ENCODE results near the gene CARD11.

The CARD11 gene

GRCh38 chr7:2979951-2980350 lies 63.7 kb downstream of the CARD11 start:
- no peak for DNase-seq

- DNase-seq: no peak
Measured at GRCh38 chr7:2979201-2979631, 64.5 kb downstream of the CARD11 start.

DNA sequence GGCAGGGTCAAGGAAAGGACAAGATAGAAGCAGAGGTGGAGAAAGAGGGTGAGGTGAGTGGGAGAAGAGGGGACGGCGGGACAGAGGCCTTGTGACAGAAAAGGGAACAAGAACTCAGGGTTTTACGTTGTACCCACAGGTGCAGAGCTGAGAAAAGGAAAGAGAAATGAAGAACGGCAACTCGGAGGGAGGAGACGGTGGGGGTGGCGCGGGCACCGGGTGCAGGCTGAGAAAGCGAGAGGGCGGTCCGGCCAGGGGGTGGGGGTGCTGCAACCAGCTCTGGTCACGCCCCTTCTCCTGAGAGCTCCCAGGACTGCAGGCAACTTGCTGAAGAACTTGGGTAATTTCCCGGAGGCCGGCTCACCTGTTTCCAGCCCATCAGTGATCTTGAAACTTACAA lies 65.3 kb downstream of the CARD11 start:
- no peak for DNase-seq

DNA sequence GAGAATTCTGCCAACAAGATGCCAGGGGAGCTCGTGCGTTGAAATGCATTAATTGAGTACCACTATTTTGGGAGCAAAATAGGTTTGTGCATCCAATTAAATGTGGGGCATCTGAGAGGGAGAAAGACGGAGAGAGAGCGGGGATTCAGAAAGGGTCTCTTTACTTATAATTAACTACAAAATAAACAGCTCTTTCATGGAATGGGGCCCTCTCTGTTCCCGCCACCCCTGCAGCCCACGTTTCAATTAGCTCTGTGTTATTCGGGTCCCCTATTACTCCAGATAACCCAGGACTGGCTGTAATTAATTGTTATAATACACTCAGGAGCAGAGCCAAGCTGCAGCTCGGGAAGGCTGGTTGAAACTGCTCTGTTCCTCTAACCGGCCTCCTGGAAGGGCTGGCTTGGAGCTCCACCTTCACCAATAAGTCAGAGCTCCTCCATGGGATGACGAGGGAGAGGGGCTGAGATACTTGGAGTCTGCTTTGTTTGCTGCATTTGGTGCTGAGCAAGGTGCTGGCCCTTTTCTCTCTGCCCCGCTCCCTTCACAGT lies 67.8 kb downstream of the CARD11 start:
- no peak for DNase-seq

DNA sequence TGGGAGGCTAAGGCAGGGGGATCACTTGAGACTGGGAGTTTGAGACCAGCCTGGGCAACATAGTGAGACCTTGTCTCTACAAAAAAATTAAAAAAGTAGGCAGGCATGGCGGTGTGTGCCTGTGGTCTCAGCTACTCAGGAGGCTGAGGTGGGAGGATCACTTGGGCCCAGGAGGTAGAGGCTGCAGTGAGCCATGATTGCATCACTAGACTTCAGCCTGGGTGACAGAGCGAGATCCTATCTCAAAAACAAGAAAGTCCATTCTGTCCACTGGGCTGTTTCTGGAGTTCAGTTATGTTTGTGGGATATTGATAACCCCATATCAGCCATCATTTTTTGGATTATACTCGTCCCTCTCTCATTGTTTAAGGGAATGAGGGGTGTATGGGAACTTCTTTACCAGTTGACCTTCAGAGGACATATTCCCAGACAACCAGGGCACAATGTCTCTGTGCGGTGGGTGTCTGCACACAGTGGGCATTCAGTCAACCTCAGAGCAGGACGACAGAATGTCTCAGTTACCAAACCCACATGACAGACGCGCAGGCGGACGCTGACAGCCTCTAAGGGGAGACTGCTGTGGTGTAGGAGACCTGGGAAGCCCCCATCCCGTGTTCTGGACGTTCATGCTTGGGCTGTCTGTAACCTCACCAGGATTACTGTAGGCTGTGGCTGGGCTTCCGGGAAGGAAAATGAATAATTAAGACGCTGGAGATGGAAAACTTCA lies 69.4 kb downstream of the CARD11 start:
- no peak for DNase-seq

DNA sequence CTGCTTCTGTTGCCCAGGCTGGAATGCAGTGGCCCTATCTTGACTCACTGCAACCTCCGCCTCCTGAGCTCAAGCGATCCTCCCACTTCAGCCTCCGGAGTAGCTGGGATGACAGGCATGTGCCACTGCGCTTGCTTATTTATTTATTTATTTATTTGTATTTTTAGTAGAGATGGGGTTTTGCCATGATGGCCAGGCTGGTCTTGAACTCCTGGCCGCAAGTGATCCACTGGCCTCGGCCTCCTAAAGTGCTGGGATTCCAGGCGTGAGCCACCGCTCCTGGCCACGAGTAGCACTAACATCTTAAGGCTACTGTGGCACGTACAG lies 70.9 kb downstream of the CARD11 start:
- DNase-seq: no peak

DNA sequence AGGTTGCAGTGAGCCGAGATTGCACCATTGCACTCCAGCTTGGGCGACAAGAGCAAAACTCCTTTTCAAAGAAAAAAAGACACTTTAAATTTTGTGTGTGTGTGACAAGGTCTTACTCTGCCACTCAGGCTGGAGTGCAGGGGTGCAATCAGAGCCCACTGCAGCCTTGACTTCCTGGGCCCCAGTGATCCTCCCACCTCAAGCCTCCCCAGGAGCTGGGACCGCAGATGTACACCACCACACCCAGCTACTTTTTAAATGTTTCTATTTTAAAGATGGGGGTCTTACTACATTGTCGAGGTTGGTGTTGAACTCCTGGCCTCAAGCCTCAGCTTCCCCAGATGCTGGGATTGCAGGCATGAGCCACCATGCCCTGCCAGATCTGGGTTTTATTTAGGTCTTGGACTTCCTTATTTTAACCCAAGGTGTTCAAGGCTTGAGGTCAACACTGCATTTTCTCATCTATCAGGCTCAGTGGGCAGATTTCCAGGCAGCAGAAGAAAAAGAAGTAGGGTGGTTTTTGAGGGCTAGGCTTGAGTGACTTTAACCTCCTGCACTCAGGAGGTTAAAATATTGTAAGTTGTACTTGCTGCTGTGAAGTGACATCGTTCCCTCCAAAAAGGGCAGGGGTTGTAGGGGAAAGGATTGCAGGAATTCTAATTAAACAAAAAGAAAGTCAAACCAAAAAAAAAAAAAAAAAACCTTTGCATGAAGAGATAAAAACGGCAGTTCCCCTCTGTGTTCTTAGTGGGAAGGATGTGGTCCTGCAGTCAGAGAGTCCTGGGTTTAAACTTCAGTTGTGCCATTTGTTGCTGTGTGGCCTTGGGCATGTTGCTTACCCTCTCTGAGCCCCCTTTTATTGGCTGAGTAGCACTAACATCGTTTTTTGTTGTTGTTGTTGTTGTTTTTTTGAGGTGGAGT lies 71.5 kb downstream of the CARD11 start:
- no peak for DNase-seq

GRCh38 chr7:2970861-2971260 lies 72.8 kb downstream of the CARD11 start:
- DNase-seq: no peak

- no peak for DNase-seq
Measured at GRCh38 chr7:2970307-2970664, 73.4 kb downstream of the CARD11 start.

GRCh38 chr7:2969398-2970306 lies 74.0 kb downstream of the CARD11 start:
- DNase-seq: no peak

DNA sequence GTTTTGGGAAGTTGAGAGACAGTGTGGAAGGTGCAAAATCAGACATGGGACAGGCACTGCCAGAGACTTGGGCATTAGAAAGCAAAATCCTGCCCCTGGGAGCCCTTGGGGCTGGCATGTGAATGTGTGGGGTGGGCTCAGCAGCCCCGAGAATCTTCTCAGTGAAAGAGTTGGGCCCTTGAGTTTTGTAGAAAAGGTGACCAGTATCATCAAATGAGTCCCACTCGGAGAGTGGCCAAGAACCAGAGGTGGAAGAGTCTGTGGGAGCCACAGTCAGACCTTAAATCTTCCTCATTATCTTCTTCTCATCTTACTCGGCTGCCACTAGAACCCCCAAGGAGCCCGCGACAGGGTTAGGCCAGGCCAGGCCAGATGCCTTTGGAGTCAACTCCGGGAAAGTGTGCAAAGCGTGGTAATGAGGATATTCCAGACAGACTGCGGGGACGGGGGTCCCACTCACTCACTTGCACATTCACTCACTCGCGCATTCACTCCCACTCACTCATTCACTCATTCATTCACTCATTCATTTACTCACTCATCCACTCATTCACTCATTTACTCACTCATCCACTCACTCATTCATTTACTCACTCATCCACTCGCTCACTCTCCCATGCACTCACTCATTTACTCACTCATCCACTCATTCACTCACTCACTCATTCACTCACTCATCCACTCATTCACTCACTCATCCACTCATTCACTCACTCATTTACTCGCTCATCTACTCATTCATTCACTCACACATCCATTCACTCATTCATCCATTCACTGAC lies 74.9 kb downstream of the CARD11 start:
- DNase-seq: no peak

DNA sequence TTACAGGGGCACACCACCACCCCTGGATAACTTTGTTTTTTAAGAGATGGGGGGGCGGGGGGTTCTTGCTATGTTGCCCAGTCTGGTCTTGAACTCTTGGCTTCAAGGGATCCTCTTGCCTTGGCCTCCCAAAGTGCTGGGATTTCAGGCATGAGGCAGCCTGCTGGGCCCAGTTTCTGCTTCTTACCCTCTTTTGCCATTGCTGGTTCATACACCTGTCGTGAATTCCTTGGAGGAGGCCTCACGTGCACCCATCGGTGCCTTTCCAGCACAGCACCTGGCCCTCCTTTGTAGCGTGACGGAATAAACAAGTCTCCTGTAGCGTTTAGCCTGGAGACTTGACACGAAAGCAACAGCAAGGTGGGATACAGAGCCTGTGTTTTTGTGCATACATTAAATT lies 75.5 kb downstream of the CARD11 start:
- DNase-seq: no peak

DNA sequence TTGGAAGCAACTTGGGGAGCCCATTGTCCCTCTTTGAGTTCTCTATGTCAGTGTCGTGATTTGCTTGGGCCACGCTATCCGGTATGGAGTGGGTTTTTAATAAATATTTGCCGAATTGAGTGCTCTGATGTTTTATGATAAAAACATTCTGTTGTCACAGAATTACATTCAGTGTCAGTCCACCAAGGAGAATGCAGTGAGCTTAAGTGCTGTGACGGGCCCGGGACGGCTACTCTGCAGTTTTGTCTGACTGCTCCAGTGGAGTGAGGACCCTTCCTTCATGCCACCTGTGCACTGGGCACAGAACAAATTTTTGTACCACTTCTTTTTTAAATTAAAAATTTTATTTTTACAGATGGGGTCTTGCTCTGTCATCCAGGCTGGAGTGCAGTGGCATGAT lies 76.0 kb downstream of the CARD11 start:
- no peak for DNase-seq

DNA sequence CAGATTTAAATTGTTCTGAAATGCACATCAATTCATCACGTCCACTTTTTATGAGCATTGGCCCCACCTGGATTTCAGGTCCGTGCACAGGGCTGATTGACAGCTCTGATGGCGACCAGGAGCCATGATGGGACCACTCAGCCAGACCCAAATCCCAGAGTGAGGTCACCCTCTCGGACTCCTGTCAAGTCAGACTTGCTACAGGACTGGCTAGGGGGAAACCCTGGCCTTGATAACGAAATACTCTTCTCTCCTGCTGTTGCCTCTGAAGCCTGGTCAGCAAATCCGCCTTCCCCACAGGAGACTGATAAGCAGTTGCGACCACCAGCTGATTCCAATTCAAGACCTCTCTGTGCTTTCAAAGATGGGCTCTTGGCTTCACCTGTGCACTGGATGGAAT lies 76.4 kb downstream of the CARD11 start:
- DNase-seq: no peak

GRCh38 chr7:2966466-2967078 lies 77.1 kb downstream of the CARD11 start:
- DNase-seq: no peak

DNA sequence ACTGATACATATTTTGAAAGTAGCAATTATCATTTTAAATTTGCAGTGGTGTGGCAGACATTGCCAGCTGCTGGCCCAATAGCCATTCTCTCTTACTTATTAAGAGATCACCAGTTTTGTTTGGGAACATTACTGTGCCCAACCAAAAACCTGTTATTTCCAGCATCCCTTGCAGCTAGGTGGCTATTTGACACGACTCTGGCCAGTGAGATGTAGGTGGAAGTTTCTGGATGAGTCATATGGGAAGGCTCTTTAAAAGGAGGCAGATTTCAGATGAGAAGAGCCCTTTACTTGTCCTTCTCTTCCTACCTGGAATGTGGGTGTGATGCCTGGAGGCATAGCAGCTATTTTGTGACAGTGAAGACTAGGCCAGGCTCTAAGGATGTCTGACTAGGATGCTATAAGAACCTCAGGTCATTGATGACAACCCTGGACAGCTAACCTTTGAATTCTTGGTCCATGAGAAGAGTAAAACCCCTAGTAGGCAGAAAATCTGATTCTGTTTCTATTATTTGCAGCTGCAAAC lies 77.9 kb downstream of the CARD11 start:
- DNase-seq: no peak

DNA sequence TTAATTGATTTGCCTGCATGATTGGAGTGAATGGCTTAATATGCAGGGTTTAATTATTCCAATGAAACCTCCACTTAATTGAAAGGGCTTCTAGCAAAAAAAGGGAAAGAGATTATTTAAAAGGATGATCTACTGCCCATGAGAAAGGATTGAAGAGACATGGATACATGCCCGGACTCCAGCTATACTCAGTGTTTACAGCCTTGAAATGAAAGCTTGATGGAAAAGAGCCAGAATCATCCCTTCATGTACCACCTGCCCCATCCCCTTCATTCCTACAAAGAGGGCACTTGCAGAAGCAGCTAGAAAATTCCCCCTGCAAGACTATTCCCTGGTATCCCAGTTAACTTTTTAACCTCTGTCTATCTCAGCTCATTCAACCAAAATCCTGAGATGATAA lies 78.4 kb downstream of the CARD11 start:
- no peak for DNase-seq

GRCh38 chr7:2964208-2964607 lies 79.5 kb downstream of the CARD11 start:
- no peak for DNase-seq

DNA sequence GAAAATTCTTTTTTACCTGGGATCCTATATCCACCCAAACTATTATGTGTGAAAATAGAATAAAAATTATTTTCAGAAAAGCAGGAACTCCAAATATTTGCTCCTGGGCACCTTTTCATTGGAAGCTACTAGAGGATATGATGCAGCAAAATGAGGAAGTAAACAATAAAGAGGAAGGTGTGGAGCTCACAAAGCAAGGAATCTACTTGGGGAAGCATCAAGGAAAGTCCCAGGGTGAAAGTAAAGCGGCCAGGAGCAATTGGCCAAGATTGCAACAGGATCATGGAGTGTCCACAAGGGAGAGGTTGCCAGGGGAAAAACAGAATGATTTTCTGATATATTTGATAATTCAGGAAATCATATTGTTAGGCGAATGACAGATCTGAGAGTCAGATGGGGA lies 80.8 kb downstream of the CARD11 start:
- DNase-seq: no peak

DNA sequence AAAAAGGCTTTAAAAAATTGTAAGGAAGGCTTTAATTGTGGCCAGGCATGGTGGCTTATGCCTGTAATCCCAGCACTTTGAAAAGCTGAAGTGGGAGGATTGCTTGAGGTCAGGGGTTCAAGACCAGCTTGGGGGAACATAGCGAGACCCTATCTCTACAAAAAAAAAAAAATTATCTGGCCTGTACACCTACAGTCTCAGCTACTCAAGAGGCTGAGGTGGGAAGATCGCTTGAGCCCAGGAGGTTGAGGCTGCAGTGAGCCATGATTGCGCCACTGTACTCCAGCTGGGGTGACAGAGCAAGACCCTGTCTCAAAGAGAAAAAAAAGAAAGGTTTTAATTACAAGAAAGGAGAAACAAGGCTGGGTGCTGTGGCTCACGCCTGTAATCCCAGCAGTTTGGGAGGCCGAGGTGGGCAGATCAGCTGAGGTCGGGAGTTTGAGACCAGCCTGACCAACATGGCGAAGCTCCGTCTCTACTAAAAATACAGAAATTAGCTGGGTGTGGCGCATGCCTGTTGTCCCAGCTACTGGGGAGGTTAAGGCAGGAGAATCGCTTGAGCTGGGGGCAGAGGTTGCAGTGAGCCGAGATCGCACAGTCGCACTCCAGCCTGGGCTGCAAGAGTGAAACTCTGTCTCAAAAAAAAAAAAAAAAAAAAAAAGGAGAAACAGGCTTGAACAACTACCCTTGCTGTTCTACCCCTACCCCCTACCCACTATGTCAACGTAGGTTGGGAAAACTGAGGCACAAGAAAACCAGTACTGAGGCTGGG lies 83.7 kb downstream of the CARD11 start:
- DNase-seq: no peak

All from GOT3 (cell line).